PC-3 (cell line): Measurements from ENCODE around the gene RASAL2. TPM values are rescaled to one million over a fixed set of nuclear protein-coding genes. Genes with fewer than 3 reads are reported as not detected.

ENCODE experiments used
- ATAC-seq: fragments of 200-7000 bp; cut with Tn5 transposase; 2 replicates; pipeline ENCODE4 v1.9.1; 2020; ENCODE audit warnings: mild to moderate bottlenecking, moderate library complexity
- BruUV-seq: library from RNA; stranded (reverse); fragments of 400-500 nt; replicated peaks from 2 replicates; lab custom pipeline; 2021; lab: Mats Ljungman, UMichigan
- CTCF ChIA-PET: fragments of 300-600 bp; sonication (Branson Sonifier 250); formaldehyde crosslinking; loops from one replicate; lab custom pipeline; 2022; ENCODE audit warnings: antibody characterized with exemption; lab: Charles Lee
- POLR2A ChIA-PET: fragments of 300-600 bp; sonication (Branson Sonifier 250); formaldehyde crosslinking; loops from one replicate; lab custom pipeline; 2022; ENCODE audit warnings: antibody characterized with exemption; ENCODE audit not compliant: unreplicated experiment; lab: Charles Lee
- DNase-seq: peaks from one replicate; pipeline ENCODE4 v3.0.0-alpha.2; 2015
- H2AFZ ChIP-seq: fragments of 300-600 bp; sonication (generic); 2 replicates; pipeline ENCODE4 v1.6.0; 2016; ENCODE audit warnings: antibody characterized with exemption, low read length
- H3F3A ChIP-seq: fragments of 300-600 bp; sonication (generic); one replicate; pipeline ENCODE4 v1.6.0; 2017; ENCODE audit warnings: antibody characterized with exemption, low read length, control low read depth, mild to moderate bottlenecking; ENCODE audit not compliant: unreplicated experiment
- H3K27ac ChIP-seq: fragments of 300-600 bp; sonication (generic); 2 replicates; pipeline ENCODE4 v1.5.1; 2016; ENCODE audit warnings: mild to moderate bottlenecking, low read length
- H3K27me3 ChIP-seq: fragments of 300-600 bp; sonication (generic); 2 replicates; pipeline ENCODE4 v1.6.1; 2016; ENCODE audit warnings: low read length, mixed read lengths
- H3K36me3 ChIP-seq: fragments of 300-600 bp; sonication (generic); 2 replicates; pipeline ENCODE4 v1.6.1; 2016; ENCODE audit warnings: low read depth, mixed run types, low read length, mixed read lengths
- H3K4me1 ChIP-seq: fragments of 300-600 bp; sonication (generic); 2 replicates; pipeline ENCODE4 v1.5.1; 2016; ENCODE audit warnings: low read length; ENCODE audit not compliant: insufficient read depth
- H3K4me2 ChIP-seq: fragments of 300-600 bp; sonication (generic); 2 replicates; pipeline ENCODE4 v1.6.0; 2016; ENCODE audit warnings: low read length
- H3K4me3 ChIP-seq: fragments of 300-600 bp; sonication (generic); 2 replicates; pipeline ENCODE4 v1.5.1; 2016; ENCODE audit warnings: mild to moderate bottlenecking, low read length, mixed read lengths
- H3K79me2 ChIP-seq: fragments of 300-600 bp; sonication (generic); 2 replicates; pipeline ENCODE4 v1.6.1; 2017; ENCODE audit warnings: low read length, mixed read lengths
- H3K9ac ChIP-seq: fragments of 300-600 bp; sonication (generic); 2 replicates; pipeline ENCODE4 v1.6.0; 2016; ENCODE audit warnings: mild to moderate bottlenecking, low read length
- H3K9me2 ChIP-seq: fragments of 300-600 bp; sonication (generic); replicated peaks from 2 replicates; pipeline ENCODE4 v1.6.1; 2016; ENCODE audit warnings: mixed run types, low read length, mixed read lengths
- H3K9me3 ChIP-seq: fragments of 300-600 bp; sonication (generic); 2 replicates; pipeline ENCODE4 v1.6.1; 2016; ENCODE audit warnings: low read length, mixed read lengths
- H4K20me1 ChIP-seq: fragments of 300-600 bp; sonication (generic); 2 replicates; pipeline ENCODE4 v1.6.1; 2016; ENCODE audit warnings: low read length, mixed read lengths
- CTCF ChIP-seq: fragments of 300-600 bp; sonication (generic); conservative IDR thresholded peaks from 2 replicates; pipeline ENCODE4 v1.5.1; 2017; ENCODE audit warnings: antibody characterized with exemption, low read depth, mild to moderate bottlenecking, low read length
- EZH2 ChIP-seq: fragments of 300-600 bp; sonication (generic); IDR thresholded peaks from one replicate; pipeline ENCODE4 v1.6.1; 2017; ENCODE audit warnings: antibody characterized with exemption, mild to moderate bottlenecking, low read length; ENCODE audit not compliant: unreplicated experiment
- EZH2phosphoT487 ChIP-seq: fragments of 300-600 bp; sonication (generic); IDR thresholded peaks from 2 replicates; pipeline ENCODE4 v1.6.1; 2018; ENCODE audit warnings: mild to moderate bottlenecking, antibody characterized with exemption, low read length, borderline replicate concordance
- intact Hi-C: fragments of 100-400 bp; cut with micrococcal nuclease; formaldehyde crosslinking; loops from 2 replicates; pipeline ENCODE4 v1.9.0; 2023
- total RNA-seq: library from RNA; depleted of rRNA; stranded (reverse); fragments of >200 nt; gene quantifications from 2 replicates; pipeline ENCODE4 v1.2.3, GENCODE V29; 2014

RASAL2 gene
- total RNA-seq, 1 experiment from 2014 or later, result 7.9 TPM

- Histone ChIP-seq H3F3A (no peaks in the 10 kb centered on the region), H4K20me1 (no peaks in the 10 kb centered on the region), H3K9ac (no peak overlapping the region), H3K27me3 (no peaks in the 10 kb centered on the region), H3K27ac (no peak overlapping the region), H3K9me2 (no peaks in the 10 kb centered on the region), H2AFZ (no peak overlapping the region), H3K4me3 (no peak overlapping the region), H3K79me2 (peaks cover 11% of the 10 kb centered on the region; the same call in 1 of the 2 replicates), H3K36me3 (no peaks in the 10 kb centered on the region), H3K4me1 (peaks cover 13% of the 10 kb centered on the region; the same call in 1 of the 2 replicates), H3K4me2 (no peak overlapping the region), H3K9me3 (no peaks in the 10 kb centered on the region)
- POLR2A ChIA-PET, result no interaction called here
- DNase-seq, result no peak
- intact Hi-C loops, result no loop called here
- TF ChIP-seq CTCF, result no peak
- TF ChIP-seq EZH2, result no peak
- TF ChIP-seq EZH2phosphoT487, result no peak
- CTCF ChIA-PET, result no interaction called here
- no TSS peak for BruUV-seq
- ATAC-seq, result no peak
These were observed 129.4 kb downstream of the RASAL2 start for GRCh38 chr1:178223289-178223688.

DNA sequence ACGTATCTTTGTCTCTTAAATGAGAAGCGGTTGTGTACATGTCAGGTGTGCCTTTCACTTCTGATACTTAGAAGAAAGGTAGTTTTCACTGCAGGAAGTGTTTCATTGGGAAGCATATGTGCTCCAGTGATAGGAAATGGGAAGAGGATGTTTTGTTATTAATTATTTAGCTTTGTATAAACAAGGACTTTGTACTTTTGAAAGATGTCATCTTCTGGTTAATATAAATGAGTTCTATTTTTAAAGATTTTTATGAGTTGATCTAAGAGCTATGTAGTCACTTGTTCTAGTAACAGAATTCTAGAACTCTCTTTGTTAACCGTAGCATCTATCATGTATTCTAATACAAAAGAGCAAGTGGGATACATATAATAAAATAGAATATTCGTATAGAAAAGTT is 130.5 kb downstream of the RASAL2 start:
- no peaks in the 10 kb centered on the region for H4K20me1 ChIP-seq
- no peak for TF ChIP-seq EZH2phosphoT487
- no peak for TF ChIP-seq CTCF
- TF ChIP-seq EZH2, result no peak
- no peak overlapping the region for H3K4me3 ChIP-seq
- H3K79me2 ChIP-seq, result peaks cover 11% of the 10 kb centered on the region; the same call in 1 of the 2 replicates
- no peaks in the 10 kb centered on the region for H3K9me2 ChIP-seq
- H3K4me1 ChIP-seq, result peaks cover 13% of the 10 kb centered on the region; the same call in 1 of the 2 replicates
- intact Hi-C loops, result no loop called here
- BruUV-seq, result no TSS peak
- no peak overlapping the region for H3K27ac ChIP-seq
- H3F3A ChIP-seq, result no peaks in the 10 kb centered on the region
- no peak for DNase-seq
- no peak overlapping the region for H3K4me2 ChIP-seq
- no peaks in the 10 kb centered on the region for H3K36me3 ChIP-seq
- no peak for ATAC-seq
- no peak overlapping the region for H2AFZ ChIP-seq
- ChIA-PET POLR2A (no interaction called here), CTCF (no interaction called here)
- no peaks in the 10 kb centered on the region for H3K9me3 ChIP-seq
- no peaks in the 10 kb centered on the region for H3K27me3 ChIP-seq
- no peak overlapping the region for H3K9ac ChIP-seq

DNA sequence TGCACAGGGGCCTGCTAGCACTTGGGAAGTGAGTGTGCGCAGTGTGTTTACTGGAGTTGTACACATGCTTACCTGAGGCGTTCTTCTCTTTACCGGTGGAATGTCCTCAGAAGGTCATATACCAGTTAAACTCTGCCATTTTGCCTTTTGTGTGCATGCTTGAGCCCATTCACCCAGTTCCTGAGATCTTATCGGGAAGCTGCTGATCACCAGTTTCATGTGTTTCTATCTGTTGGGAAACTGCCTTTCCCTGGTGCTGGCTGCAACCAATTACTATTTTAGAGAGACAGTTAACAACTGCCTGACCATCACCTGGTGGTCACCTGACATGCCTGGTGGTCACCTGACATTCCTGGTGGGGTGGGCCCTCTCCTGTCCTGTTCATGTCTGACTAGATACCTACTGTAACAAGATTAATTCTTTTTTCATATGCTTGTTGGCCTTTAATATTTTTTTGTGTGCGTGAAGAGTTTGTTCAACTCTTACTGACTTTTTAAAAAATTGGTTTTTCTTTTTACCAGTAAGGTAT is 137.0 kb downstream of the RASAL2 start:
- POLR2A ChIA-PET, result no interaction called here
- H3K27me3 ChIP-seq, result no peaks in the 10 kb centered on the region

More for the DNA sequence above, 137.0 kb downstream of the RASAL2 start:
- no peaks in the 10 kb centered on the region for H3K9me2 ChIP-seq
- H3F3A ChIP-seq, result no peaks in the 10 kb centered on the region
- H2AFZ ChIP-seq, result no peak overlapping the region
- H3K4me3 ChIP-seq, result no peak overlapping the region
- H3K9me3 ChIP-seq, result no peaks in the 10 kb centered on the region
- no peak overlapping the region for H3K27ac ChIP-seq
- intact Hi-C loops, result no loop called here
- BruUV-seq, result no TSS peak
- H3K79me2 ChIP-seq, result peaks cover 19% of the 10 kb centered on the region; the same call in 1 of the 2 replicates
- H3K4me1 ChIP-seq, result peaks cover 6% of the 10 kb centered on the region
- H4K20me1 ChIP-seq, result no peaks in the 10 kb centered on the region
- no peak overlapping the region for H3K9ac ChIP-seq
- H3K4me2 ChIP-seq, result no peak overlapping the region
- H3K36me3 ChIP-seq, result no peaks in the 10 kb centered on the region; the same call in 1 of the 2 replicates
- DNase-seq, result no peak
- CTCF ChIA-PET, result no interaction called here
- TF ChIP-seq EZH2, result no peak
- TF ChIP-seq CTCF, result no peak
- no peak for TF ChIP-seq EZH2phosphoT487
- no peak for ATAC-seq
